ENCODE results near the gene DISP3. TPM values are rescaled to one million over a fixed set of nuclear protein-coding genes. Genes with fewer than 3 reads are reported as not detected.

The DISP3 gene
- total and polyA plus RNA-seq, 10 donors: 0.06 to 0.69 (median 0.43) TPM

GRCh38 chr1:11535761-11536572, 57.0 kb downstream of the DISP3 start:
- no peak for TF ChIP-seq CTCF (IDR thresholded peaks at IDR 0.05 in 8 of 11, conservative IDR thresholded peaks at IDR 0.05 in 3 of 11)
- TF ChIP-seq POLR2AphosphoS5 (IDR thresholded peaks at IDR 0.05): no peak
- no peak for TF ChIP-seq POLR2A (IDR thresholded peaks at IDR 0.05)
- Histone ChIP-seq H3K36me3 (no peaks in the 10 kb centered on the region), H3K4me3 (no peak overlapping the region), H3K4me1 (no peaks in the 10 kb centered on the region), H3K9me3 (no peaks in the 10 kb centered on the region), H3K27me3 (replicated peaks in 1 of 7) (peaks cover 0 to 43% (median 0%) of the 10 kb centered on the region in 7 donors), H3K27ac (no peak overlapping the region)
- WGBS, 5 donors: 88 to 91% (median 90%) methylated on average over 27 to 33 of the region's 33 CpGs
- DNase-seq: peak; percentile 52
- intact Hi-C loops (cut with DNase I; ENCODE audit: low total_unique reads): no loop called here

GRCh38 chr1:11536573-11537379, 57.8 kb downstream of the DISP3 start:
- no peaks in the 10 kb centered on the region for H3K36me3 ChIP-seq
- H3K9me3 ChIP-seq: no peaks in the 10 kb centered on the region
- intact Hi-C loops (cut with DNase I; ENCODE audit: low total_unique reads): no loop called here
- H3K4me1 ChIP-seq: no peaks in the 10 kb centered on the region
- H3K27ac ChIP-seq: no peak overlapping the region
- H3K27me3 ChIP-seq (replicated peaks in 1 of 7): peaks cover 0 to 47% (median 0%) of the 10 kb centered on the region in 7 donors
- TF ChIP-seq CTCF (IDR thresholded peaks at IDR 0.05 in 8 of 11, conservative IDR thresholded peaks at IDR 0.05 in 3 of 11) (no peak), POLR2AphosphoS5 (IDR thresholded peaks at IDR 0.05) (no peak), POLR2A (IDR thresholded peaks at IDR 0.05) (no peak)
- WGBS, 5 donors: 76 to 85% (median 84%) methylated on average over 10 to 26 of the region's 26 CpGs
- H3K4me3 ChIP-seq: no peak overlapping the region
- DNase-seq: peak; percentile 58

GRCh38 chr1:11537380-11537764, 58.4 kb downstream of the DISP3 start:
- H3K4me3 ChIP-seq: no peak overlapping the region
- 69 to 77% (median 74%) methylated on average over 9 of the region's 9 CpGs for whole genome bisulfite sequencing, 5 donors
- TF ChIP-seq CTCF (IDR thresholded peaks at IDR 0.05 in 8 of 11, conservative IDR thresholded peaks at IDR 0.05 in 3 of 11): no peak
- no peak for TF ChIP-seq POLR2AphosphoS5 (IDR thresholded peaks at IDR 0.05)
- TF ChIP-seq POLR2A (IDR thresholded peaks at IDR 0.05): no peak
- intact Hi-C loops (cut with DNase I; ENCODE audit: low total_unique reads): no loop called here
- no peaks in the 10 kb centered on the region for H3K36me3 ChIP-seq
- H3K27me3 ChIP-seq (replicated peaks in 1 of 7): peaks cover 0 to 52% (median 0%) of the 10 kb centered on the region in 7 donors
- no peaks in the 10 kb centered on the region for H3K4me1 ChIP-seq
- H3K9me3 ChIP-seq: no peaks in the 10 kb centered on the region
- peak; percentile 20 for DNase-seq
- H3K27ac ChIP-seq: no peak overlapping the region

Data from spleen (tissue), 11 donors.